GM21360 (cell line): ENCODE measurements around the gene RELT.
A peak's percentile ranks its signal among the peaks of the same experiment; 100 is the strongest.

Experiments
- ATAC-seq: cut with Tn5 transposase; IDR thresholded peaks from one replicate; pipeline ENCODE4 v1.9.1; 2021; ENCODE audit warnings: mild to moderate bottlenecking, moderate library complexity; ENCODE audit not compliant: unreplicated experiment

Gene RELT

DNA sequence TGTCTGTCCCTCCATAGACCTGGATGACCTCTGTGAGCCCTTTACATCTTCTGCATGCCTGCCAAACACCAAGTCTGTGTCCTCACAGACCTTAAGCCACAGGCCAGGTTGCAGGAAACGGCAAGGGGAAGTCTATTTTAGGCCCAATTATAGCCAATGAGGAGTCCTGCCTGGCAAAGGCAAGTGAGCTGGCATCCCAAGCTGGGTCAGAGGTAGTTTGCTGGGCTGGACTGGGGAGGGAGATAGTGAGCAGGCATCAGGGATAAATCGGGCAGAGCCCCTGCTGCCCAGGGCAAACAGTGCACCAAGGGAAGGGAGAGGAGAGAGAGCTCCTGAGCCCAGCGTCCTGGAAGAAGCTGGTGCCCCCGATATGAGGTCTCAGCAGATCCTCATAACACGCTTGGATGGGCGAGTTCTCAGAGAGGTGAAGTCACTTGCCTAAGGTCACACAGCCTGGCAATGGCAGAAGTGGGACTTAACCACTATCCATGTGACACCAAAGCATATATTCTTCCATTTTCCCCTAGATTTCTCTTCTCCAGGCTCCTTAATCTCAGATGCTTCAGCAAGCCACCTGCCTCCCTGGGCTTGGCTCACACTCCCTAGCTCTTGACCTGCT, 3.7 kb upstream of the RELT start:
- no peak for ATAC-seq

DNA sequence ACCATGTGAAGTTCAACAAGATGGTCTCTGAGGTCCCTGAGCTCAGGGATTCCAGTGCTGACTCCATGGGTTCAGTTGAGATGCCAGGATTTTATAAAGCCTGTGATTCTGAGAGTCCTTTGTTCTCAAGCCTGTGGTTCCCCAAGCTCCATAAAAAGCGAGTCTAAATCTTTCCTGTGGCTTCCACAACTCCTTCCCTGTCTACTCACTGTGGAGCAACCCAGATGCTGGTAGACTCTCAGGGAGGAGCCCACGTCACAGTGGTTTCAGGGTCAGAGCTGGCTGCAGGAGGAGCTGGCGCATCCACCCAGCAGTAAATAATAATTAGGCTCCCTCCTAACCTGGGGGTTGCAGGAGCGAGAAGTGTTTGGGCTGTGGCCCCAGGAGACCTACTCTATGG, 2.0 kb upstream of the RELT start:
- ATAC-seq, result no peak

DNA sequence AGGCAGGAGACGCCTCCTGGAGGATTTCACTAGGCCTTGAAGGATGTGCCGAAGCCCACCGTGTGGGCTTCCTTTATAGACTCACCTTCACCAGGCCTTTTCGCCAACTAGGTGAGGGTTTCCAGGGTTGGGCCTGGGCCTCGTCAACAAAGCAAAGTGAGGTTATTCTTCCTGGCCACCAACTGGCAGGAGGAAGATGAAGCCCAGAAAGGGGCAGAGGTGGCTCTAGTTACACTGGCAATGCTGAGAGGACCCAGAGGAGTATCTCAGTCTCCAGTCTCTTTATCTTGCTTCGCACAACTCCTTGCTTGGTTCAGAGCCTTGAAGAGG, 404 bp upstream of the RELT start:
- no peak for ATAC-seq

DNA sequence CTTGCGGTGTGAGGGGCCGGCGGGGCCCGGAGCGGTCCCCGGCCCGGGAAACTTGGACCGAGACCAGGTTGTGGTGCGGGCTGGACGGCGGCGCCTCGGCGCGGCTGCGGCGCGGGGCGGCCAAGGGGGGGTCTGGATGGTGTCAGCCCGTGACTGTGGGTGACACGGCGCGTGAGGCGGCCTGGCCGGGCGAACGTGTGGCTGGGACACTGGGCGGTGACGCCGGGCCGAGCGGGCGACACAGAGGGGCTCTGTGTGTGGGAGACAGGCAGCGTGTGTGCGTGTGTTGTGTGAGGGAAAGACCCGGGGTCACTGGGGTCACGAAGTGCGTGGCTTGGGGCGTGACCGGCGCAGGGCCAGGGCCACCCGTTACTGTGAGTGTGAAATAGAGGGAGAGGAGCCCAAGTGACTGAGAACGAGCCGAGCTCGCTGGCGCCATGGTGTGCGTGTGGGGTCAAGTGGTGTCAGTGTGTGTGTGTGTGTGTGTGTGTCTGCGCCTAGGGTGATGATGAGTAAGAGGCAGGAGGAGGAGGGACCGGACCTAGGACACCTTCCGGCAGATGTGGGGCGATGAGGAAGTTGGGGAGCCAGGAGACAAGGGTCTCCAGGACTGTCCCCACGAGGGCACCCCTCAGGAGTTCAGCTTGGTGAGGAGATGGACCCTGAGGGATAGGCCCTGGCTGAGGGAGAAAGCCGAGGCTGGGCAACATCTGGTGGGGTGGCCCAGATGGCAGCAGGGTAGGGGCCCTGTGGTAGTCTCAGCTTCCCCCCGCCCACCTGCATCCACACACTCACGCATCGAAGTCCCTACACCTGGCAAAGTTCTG, 817 bp downstream of the RELT start:
- peak; percentile 23 for ATAC-seq

DNA sequence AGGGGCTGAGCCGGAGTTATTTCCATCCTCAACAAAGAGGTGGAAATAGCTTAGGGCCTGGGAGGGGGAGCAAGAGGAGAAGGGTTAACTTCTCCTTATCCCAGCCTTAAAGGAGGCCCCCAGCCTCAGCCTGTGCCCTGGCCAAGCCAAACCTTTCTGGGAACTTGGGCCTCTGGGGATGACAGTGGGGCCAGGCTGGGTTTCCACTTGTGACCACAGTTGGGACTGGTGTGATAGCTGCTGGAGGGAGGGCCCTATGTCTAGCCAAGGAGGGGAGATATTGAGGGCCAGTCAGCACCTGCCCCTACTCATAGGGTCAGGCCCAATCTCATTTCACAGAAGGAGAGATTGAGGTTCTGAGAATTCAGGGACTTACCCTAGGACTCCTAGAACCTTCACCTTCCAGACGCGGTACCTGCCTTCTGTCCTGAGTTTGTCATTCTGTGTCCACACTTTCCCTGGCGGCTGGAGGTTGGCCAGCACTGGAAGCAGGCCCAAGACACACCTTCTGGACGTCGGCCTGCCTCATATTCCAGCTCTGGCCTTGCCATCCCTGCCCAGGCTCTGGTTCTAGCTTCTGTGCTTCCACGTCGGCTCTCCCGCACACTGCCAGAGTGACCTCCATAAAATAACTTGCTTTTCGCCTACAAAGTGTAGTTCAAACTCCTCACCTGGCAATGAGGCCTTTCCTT, 3.1 kb downstream of the RELT start:
- ATAC-seq, result no peak

DNA sequence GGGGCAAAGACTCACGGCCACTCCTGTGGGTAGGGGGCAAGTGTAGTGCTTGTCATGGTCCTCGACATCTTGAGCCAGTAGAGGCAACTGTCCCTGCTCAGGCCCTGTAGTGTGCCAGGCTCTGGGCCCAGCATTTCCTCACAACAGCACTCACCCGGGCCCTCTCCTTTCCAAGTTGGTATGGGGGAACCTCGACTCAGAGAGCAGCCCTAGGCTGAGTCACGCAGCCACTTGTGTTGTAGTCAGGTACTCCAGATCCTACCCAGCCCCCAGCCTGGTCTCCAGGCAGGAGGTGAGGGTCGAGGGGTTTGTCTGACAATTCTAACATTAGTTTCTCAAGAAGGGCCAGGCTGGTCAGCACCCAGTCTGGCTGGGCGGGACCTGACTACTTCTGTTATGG, 4.1 kb downstream of the RELT start:
- ATAC-seq, result no peak

DNA sequence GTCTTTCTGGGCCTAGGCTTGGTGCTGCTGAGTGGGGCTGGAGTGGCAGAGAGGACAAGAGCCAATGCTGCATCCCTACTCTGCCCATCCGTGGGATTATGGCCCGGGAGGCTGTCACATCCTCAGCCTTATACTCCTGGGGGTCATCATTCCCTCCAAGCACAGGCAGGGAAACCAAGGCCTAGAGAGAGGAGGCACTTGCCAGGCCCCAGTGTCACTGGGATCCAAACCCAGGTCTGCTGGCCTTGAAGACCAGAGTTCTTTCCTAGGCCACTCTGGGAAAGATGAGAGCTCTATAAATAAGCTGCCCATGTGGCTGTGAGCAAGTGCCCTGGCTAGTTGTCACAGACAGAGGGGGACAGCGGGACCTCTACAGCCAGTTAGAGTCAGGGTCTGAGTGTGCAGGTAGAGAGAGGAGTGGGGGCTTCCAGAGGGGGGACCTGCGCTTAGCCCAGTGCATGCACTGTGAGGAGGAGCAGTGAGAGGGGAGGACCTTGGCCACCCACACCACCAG, 4.8 kb downstream of the RELT start:
- no peak for ATAC-seq

DNA sequence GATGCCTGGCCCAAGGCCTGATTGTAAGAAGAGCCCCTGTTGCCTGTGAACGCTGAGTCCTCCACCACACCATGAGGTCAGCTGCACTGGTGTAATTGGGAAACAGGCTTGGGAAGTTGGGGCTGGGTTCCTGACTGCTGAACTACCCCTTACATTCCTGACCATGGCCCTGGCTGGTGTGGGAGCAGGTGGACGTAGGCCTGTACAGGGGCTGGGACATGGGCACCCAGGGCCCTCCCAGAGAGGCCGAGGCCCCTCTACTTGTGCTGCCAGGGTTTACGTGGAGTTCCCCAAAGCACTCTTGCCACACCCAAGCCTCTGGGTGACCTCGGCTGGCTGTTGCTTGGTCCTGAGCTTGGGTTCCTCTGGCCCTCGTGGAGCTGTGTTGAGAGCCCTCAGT, 5.4 kb downstream of the RELT start:
- no peak for ATAC-seq

DNA sequence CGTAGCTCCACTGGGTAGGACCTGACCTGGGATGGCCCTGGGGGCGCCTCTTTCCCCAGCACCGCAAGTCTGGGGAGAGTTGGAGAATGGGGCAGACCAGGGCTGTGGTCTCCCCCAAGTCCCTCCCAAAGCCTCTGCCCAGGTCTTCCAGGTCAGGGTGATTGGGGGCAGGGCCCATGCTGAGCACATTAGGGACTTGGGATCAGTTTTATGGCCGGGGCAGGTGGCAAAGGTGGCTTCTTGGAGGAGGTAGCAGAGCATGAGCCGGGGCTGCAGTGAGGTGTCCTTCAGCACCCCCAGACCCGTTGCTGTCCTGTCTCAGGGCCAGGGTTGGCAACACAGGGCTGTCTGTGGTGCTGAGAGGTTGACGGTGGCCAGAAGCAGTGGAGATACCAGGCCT, 6.0 kb downstream of the RELT start:
- ATAC-seq, result no peak

DNA sequence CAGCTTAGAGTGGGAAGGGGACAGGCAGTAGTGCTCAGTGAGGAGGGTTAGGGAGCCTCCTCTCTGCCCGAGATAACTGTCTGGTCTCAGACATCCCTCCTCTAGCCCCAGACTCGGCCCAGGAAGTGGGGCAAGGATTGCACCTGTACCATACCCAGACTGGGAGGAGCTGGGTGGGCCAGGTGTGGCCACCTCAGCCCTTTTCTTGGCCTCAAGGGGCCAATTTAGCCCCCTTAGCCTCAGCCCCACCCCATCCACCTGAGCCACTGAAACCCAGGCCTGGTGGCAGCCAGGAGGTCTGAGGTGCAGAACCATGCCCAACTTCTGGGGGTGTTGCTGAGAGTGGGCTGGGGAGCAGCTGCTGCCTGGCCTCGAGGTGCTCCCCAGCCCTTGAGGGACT, 6.5 kb downstream of the RELT start:
- ATAC-seq, result no peak

DNA sequence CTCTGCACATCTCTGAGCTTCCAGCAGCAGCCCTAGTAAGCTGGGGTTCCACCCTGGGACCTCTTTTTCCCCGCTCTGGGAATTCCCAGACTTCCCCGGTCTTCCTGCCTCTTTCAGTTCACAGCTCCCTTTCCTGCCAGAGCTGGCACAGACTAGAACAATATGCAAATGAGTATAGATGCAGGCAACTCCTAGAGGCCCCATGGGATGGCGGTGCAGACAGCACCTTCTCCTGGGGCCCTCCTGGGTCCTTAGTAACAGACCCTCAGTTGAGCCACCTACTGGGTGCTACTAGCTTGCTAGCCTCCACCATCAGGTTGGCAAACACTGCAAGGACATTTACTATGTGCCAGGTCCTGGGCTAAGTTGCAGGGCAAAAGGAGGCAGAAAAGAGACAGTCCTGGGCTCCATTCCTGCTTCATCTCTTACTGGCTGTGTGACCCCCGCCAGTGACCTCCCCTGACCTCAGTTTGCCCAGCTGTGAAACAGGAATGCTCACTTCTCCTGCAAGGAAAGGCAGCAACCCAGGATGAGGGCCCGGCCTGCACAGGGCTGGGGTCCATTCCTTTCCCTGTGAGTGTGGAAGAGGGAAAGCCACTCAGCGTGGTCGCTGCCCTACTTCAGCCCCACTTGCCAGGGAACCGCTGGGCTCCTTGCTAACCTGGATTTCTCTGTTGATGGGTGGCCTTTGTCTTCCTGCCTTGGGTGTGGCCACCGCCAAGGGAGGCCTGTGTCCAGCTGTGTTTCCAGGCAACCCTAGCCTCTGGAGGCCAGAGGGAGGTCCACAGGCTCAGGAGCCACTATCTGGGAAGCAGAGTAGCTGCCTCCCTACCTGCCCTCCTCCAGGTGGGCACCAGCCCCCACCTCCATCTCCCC, 7.3 kb downstream of the RELT start:
- no peak for ATAC-seq

DNA sequence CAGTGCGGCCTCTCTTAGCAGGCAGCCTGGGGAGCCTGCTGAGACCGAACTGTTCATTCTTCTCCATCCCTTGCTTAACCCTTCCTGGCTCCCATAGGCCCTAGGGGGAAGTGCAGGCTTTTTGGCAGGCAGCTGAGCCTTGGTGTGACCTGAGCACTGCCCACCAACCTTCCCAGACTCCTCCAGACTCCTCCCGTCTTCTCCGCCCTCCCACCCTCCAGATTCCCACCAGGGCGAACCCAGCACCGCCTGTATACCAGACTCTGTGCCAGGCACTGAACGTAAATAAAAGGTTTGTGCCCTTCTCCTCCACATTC, 7.9 kb downstream of the RELT start:
- no peak for ATAC-seq

DNA sequence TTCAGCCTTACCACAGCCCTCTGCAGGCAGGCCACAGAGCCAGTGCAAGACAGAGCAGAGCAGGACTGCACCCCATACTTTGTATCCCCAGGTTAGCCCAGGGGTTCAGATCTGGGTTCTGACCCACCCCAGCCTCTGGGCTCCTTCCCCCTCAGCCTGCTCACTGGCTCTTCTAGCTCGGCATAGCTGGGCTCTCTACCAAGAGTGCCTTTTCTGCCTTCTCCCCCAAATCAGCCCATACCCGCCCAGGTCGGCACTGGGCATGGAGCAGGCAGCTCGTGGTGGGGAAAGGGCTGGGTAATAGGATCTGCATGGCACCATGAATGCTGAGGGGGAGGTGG, 8.3 kb downstream of the RELT start:
- ATAC-seq, result no peak

DNA sequence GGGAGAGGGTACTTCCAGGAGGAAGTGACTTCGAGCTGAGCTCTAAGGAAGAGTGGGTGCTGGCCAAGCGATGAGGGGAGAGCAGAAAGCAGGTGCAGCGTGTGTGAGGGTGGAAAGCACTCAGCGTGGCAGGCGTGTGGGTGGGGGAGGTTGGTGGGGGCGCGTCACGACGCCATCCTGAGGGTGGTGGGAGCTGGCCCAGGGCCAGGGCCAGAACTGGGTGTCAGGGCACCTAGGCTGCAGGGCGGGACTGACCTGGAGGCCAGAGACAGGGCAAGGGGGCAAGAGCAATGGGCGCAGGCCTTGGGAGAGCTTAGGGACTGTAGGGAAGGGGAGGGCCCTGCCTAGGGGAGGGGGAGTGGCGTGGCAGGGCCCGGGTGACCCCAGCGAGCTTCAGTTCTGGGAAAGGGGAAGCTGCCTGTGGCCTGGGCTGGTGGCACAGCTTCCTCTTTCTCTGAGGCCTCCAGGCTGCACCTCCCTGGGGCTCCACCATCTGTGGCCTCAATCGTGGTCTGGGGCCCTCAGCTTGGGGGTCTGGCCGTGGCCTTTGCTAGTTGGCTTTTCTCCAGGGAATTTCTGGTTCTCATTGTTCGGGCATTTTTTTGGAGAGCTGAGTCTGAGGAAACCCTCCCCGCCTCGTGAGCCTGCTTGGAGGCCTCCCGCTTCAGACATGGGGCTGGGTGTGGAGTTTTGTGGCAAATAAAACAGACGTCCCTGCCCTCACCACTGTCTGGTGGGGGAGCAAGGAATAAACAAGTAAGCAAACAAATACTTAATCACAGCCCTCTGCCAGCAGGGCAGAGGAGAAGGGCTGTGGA, 8.9 kb downstream of the RELT start:
- ATAC-seq, result no peak

DNA sequence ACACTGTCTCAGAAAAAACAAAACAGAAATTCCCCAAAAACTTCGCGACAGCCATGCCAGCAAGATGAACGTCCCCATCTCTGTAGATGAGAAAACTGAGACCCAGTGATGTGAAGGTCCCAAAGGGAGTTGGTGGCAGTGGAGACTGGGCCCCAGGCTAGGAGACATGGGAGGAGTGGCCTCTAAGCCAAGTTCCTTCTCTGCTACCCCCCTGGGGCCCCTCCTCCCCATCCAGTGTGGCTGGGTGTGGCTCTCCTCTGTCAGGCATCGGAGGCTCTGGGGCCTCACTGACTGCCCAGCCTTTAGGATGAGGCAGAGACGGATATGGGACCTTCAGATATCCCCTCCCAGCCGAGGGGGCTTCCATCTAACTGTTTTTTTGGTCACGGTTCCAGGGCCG, 9.8 kb downstream of the RELT start:
- no peak for ATAC-seq

DNA sequence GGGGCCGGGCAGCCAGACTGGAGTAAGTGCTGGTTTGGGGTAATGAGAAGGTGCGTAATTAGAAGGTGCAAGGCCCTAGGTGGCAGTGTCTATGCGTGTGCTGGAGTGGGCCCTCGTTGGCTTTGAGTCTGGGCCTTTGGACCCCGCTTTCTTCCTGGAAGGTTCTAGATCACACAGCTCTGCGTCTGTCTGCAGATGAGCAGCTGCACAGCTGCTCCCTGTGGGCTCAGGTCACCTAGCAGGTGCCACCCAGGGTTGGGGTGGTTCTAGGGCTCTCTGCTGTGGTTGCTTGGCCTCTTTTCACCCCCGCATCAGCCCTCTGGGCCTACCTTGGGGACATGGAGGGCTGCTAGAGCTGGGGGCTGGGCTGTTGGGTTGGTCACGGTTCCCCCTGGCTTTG, 10.3 kb downstream of the RELT start:
- no peak for ATAC-seq

DNA sequence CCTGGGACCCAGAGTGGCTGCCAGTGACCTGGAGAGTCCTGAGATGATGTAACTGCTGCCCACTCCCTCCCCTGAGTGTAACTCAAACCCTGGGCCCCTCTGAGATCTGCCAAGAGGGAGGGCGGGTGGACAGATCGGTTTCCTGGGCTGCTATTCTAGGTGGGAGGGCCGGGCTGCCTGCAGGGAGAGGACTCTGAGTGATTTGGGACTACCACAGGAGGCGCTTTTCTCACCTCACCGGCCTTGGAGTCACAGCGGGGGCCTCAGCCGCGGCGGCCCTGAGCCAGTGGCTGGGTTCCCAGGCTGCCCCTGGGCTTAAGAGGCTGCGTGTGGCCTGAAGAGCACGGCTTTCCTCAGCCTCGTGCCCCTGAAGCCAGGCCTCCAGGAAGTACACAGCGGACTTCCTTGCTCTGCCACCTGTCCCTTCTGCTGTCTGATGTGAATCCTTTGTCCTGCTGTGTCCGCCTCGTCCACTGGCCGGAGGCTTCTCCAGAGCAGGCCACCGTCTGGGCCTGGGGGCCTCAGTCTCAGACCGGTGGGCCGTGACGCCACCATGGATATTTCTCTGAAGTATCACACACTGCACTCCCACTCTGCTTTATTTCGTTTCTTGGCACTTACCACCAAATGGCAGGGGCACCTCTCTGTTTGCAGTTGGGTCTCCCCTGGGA, 11.5 kb downstream of the RELT start:
- no peak for ATAC-seq

DNA sequence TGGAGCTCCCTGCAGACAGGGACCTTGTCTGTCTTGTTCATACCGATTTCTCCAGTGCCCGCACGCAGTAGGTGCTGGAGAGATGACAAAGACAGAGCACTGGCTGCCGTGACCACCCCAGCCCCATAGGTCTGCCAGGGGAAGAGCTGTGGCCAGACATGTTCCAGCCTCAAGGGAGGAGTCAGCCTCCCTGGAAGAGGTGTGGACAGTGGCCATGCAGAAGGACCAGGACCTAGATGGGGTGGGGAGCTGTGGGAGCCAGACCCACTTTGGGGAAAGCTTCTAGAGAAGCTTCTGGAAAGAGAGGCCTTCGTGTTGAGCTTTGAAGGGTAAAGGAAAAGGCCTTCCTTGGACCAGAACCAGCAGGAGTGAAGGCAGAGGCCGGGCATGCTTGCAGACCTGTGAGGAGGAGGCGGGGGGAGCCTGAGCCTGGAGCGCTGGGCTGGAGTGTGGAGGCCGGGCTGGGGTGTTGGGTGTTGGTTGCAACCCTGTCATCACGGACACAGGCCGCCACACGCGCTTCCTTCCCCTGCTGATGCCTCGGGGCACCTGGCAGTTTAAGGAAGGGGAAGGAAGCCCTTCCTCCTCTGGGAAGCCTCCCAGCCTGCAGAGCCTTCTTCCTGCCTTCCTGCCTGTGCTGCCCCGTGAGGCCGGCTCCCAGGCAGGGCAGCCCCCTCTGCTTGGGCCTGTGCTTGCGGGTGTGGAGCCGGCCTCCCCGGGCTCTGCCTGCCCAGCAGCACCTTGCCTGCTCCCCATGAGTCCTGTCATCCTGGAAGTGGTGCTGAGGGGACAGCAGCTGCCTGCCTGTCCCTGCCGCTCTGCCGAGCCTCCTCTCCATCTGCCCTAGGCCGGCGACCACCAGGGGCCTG, 12.3 kb downstream of the RELT start:
- no peak for ATAC-seq

DNA sequence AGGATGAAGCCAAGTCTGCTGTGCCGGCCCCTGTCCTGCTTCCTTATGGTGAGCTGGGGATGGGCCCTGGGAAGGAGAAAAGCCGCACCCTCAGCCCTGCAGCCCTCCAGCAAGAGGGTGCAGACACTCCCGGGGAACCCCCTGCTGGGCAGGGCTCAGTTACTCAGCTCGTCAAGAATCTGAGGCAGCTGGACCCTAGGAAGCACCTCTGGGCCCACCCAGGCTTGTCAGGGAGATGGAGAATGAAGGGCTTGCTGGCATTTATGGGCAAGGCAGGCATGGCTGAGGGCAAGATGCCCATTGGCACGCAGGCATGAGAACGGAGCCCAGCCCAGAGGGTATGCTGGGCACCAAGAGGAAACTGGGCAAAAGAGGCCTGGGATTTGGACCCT, 12.9 kb downstream of the RELT start:
- no peak for ATAC-seq
